ENCODE data around the gene TM7SF2.

- no peak for TF ChIP-seq POLR2A (IDR thresholded peaks at IDR 0.05)
- no peak for TF ChIP-seq CTCF (IDR thresholded peaks at IDR 0.05)
Measured at GRCh38 chr11:65089621-65090020, 22.1 kb upstream of the TM7SF2 start.
